ENCODE data around the gene KLHL2. TPM values are rescaled to one million over a fixed set of nuclear protein-coding genes. Genes with fewer than 3 reads are reported as not detected.
A peak's percentile ranks its signal among the peaks of the same experiment; 100 is the strongest.
"Not testable (repeated sequence)": the region's sequence is repeated elsewhere in the genome, so short reads cannot be mapped to it uniquely, and the experiment has no call there.

KLHL2 gene
- total RNA-seq, 2 experiments from 2014 or later, result 27.4 to 28.6 TPM

DNA sequence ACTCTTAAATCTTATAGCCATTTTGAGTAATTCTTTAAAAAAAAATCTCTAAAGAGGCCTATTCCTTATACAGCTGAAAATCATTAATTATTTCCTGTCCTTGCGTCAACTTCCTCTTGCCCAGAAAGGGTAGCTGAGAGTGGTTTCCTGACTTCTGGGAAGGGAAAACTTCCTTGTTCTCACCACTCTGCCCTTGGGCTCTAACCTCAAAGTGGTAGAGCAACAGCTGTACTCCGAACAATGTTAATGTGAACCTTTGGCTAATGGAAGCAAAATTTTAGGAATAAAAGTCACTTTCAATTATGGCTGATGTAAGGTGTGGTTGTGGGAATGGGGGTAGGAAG is 15.3 kb downstream of the KLHL2 start:
- CTCF ChIA-PET, result no interaction called here
- peak overlapping the region; percentile 78 for H3K27ac Mint-ChIP-seq
- H3K9me3 Mint-ChIP-seq, result no peaks in the 10 kb centered on the region
- POLR2A ChIA-PET, result no interaction called here
- peaks cover 58% of the 10 kb centered on the region for H3K36me3 Mint-ChIP-seq (ENCODE audit: low read depth)
- peak overlapping the region; percentile 51 for H3K4me3 Mint-ChIP-seq
- H3K27me3 Mint-ChIP-seq, result no peaks in the 10 kb centered on the region
- no peak for DNase-seq
- peaks cover 38% of the 10 kb centered on the region for H3K4me1 Mint-ChIP-seq

GRCh38 chr4:165227401-165227800 is 20.0 kb downstream of the KLHL2 start:
- peaks cover 65% of the 10 kb centered on the region for H3K36me3 Mint-ChIP-seq (ENCODE audit: low read depth)

DNA sequence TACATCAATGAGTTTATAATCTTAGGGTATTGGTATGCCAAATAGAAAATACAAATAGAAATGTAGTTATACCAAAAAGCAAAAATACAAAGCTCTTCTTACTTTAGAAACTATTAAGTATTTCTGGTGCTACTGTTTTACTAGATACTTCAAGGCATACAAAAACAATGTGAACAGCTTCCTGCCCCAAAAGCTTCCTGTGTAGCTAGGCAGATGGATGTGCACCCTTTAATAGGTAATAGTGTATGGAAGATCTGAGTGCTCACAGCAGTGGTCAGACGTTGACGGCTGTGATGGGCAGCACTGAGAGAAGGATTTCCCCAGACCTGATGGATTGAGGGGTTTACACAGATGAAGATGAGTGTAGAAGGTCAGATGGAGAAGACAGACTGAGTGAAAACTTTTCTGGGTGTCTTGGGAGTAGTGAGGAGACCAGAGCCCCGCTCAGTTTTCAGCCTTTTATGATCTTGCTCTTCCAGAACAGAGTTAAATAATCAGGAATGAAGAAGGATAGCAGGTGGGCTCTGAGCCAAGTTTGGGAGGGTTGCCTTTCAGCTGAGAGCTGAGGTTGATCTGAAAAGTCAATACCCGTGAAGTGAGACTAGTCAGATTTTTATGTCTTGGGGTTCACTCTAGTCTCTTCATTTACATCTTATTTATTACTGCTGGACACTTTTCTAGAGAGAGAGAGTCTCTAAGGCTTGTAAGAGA is 22.3 kb downstream of the KLHL2 start:
- DNase-seq, CTCF ChIA-PET, H3K27me3 Mint-ChIP-seq, POLR2A ChIA-PET, H3K9me3 Mint-ChIP-seq, H3K4me3 Mint-ChIP-seq: not testable (repeated sequence)
- Mint-ChIP-seq H3K4me1 (peaks cover 29% of the 10 kb centered on the region), H3K27ac (peak overlapping the region; percentile 37), H3K36me3 (ENCODE audit: low read depth) (peaks cover 56% of the 10 kb centered on the region)

More at GRCh38 chr4:165227401-165227800, 20.0 kb downstream of the KLHL2 start:
- H3K9me3 Mint-ChIP-seq, CTCF ChIA-PET, DNase-seq, H3K27ac Mint-ChIP-seq, H3K27me3 Mint-ChIP-seq, POLR2A ChIA-PET, H3K4me3 Mint-ChIP-seq: not testable (repeated sequence)
- peaks cover 31% of the 10 kb centered on the region for H3K4me1 Mint-ChIP-seq

- POLR2A ChIA-PET, DNase-seq, H3K27me3 Mint-ChIP-seq, H3K9me3 Mint-ChIP-seq, CTCF ChIA-PET: not testable (repeated sequence)
- Mint-ChIP-seq H3K27ac (peak overlapping the region; percentile 89), H3K4me1 (peaks cover 31% of the 10 kb centered on the region), H3K36me3 (ENCODE audit: low read depth) (peaks cover 46% of the 10 kb centered on the region), H3K4me3 (peak overlapping the region; percentile 24)
Measured at GRCh38 chr4:165232623-165233433, 25.5 kb downstream of the KLHL2 start.

DNA sequence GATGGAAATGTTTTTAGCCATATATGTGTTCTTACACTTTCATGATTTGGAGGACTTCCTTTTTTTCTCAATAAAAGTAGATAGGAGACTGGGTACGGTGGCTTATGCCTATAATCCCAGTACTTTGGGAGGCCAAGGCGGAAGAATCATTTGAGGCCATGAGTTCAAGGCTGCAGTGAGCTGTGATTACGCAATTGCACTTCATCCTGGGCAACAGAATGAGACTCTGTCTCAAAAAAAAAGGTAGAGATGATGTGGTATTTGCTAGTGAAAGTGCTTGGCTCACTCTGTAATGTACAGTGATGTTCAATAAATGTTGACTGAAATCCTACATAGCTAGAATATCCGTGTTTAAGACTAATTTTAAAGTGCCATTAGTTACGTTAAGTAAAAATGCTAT is 27.4 kb downstream of the KLHL2 start:
- POLR2A ChIA-PET, result no interaction called here
- Mint-ChIP-seq H3K36me3 (ENCODE audit: low read depth) (peaks cover 45% of the 10 kb centered on the region), H3K4me3 (no peak overlapping the region), H3K4me1 (peaks cover 34% of the 10 kb centered on the region), H3K27me3 (no peaks in the 10 kb centered on the region), H3K9me3 (no peaks in the 10 kb centered on the region), H3K27ac (no peak overlapping the region)
- CTCF ChIA-PET, result no interaction called here
- no peak for DNase-seq

- H3K27me3 Mint-ChIP-seq, H3K27ac Mint-ChIP-seq, H3K9me3 Mint-ChIP-seq, CTCF ChIA-PET, POLR2A ChIA-PET, DNase-seq, H3K4me3 Mint-ChIP-seq: not testable (repeated sequence)
- H3K4me1 Mint-ChIP-seq, result peaks cover 27% of the 10 kb centered on the region
- peaks cover 46% of the 10 kb centered on the region for H3K36me3 Mint-ChIP-seq (ENCODE audit: low read depth)
Measured at GRCh38 chr4:165236852-165237251, 29.5 kb downstream of the KLHL2 start.

DNA sequence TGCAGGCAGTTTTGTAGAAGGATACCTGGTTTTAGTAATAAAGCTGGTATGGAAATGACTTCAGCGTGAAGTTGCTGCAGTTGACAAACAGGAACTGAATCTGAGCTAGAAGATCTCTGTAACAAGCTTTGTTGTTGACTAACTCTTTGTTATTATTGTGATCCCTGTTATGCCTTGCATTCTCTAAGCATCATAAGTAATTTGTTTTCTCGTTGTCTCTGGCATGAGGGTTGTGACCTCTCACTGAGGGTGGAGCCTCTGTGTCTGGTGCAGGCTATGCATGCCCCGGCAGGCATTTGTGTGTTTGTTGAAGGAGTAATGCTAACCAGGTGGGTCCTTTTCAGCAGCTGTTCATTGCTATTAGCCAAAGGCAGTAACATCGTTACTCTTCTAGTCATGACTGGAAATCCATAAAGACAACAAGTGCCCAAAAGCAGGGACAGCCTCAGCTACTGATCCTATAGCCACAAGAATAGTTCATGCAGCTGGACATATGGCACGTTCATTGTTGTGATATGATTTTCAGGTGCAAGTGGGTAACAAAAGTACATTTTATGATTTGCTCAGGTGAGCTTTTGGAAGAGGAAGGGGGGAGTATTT is 30.8 kb downstream of the KLHL2 start:
- H3K4me3 Mint-ChIP-seq, DNase-seq, H3K27ac Mint-ChIP-seq, POLR2A ChIA-PET, H3K27me3 Mint-ChIP-seq, H3K9me3 Mint-ChIP-seq: not testable (repeated sequence)
- Mint-ChIP-seq H3K36me3 (ENCODE audit: low read depth) (peaks cover 46% of the 10 kb centered on the region), H3K4me1 (peaks cover 18% of the 10 kb centered on the region)
- CTCF ChIA-PET, result interaction anchor here (0.5 kb wide), 1 partner anchor 25 kb away, joined by 3 read pairs; no protein-coding TSS in a partner anchor

DNA sequence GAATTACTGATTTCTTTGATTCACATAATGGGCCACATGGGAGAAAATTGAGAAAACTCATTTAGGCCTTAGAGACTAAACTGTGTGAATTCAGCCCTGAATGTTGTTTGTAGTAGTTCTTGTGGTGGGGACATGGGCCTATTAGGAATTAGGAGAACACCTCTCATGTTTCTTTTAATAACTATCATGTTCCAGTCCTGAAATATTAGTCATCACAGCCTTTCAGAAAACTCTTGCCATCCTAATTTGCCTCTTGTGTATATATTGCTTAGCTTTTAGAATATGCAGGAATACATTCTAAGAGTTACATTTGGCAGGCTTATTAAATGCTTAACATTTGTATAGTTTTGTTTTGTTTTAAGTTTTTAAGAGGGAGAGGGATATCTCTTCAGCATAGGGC is 33.4 kb downstream of the KLHL2 start:
- H3K27me3 Mint-ChIP-seq, H3K27ac Mint-ChIP-seq, CTCF ChIA-PET, H3K4me1 Mint-ChIP-seq, POLR2A ChIA-PET, H3K9me3 Mint-ChIP-seq, DNase-seq, H3K4me3 Mint-ChIP-seq: not testable (repeated sequence)
- peaks cover 57% of the 10 kb centered on the region for H3K36me3 Mint-ChIP-seq (ENCODE audit: low read depth)

GRCh38 chr4:165244148-165244547 is 36.8 kb downstream of the KLHL2 start:
- H3K4me3 Mint-ChIP-seq, H3K4me1 Mint-ChIP-seq, DNase-seq, H3K27me3 Mint-ChIP-seq, H3K27ac Mint-ChIP-seq, CTCF ChIA-PET, POLR2A ChIA-PET, H3K9me3 Mint-ChIP-seq: not testable (repeated sequence)
- H3K36me3 Mint-ChIP-seq (ENCODE audit: low read depth), result peaks cover 47% of the 10 kb centered on the region

DNA sequence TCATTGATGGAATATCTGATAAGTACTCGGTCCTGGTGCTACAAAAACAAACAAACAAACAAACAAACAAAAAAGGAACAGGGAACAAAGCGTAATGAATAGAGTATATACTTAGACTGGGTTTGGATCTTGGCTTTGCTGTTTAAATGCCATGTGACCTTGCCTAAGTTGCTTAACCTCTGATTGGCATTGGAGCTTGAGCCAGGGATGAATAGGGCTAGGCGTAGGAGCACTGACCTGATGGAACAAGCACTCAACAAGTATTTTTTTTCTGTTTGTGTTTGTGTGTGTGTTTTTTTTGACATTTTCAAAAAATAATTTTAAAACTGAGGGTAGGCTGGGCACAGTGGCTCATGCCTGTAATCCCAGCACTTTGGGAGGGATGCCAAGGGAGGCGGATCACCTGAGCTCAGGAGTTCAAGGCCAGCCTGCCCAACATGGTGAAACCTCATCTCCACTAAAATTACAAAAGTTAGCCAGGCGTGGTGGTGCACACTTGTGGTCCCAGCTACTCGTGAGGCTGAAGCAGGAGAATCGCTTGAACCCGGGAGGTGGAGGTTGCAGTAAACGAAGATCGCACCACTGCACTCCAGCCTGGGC is 37.3 kb downstream of the KLHL2 start:
- H3K4me1 Mint-ChIP-seq, H3K27ac Mint-ChIP-seq, H3K9me3 Mint-ChIP-seq, H3K4me3 Mint-ChIP-seq, DNase-seq, CTCF ChIA-PET, H3K27me3 Mint-ChIP-seq, POLR2A ChIA-PET: not testable (repeated sequence)
- peaks cover 46% of the 10 kb centered on the region for H3K36me3 Mint-ChIP-seq (ENCODE audit: low read depth)

DNA sequence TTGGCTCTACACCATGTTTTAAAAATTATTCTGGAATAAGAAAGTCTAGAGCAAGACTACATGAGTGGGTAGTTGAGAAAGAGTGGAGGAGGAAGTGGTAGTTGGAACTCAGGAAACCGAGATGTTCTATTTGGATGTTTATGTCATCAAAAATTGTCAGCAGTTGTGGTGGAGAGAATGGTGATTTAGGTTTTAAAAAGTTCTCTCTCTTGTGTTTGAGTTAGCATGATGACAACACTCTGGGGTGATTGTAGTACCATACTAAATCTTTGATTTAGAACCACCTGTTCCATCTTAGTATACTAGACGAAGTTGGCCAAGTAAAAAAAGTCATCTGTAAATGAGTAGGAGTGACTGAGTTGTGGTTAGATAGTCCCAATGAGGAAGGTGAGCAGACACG is 40.7 kb downstream of the KLHL2 start:
- no peak for DNase-seq
- Mint-ChIP-seq H3K36me3 (ENCODE audit: low read depth) (peaks cover 30% of the 10 kb centered on the region), H3K4me3 (no peak overlapping the region), H3K27me3 (no peaks in the 10 kb centered on the region), H3K9me3 (peaks cover 2% of the 10 kb centered on the region), H3K4me1 (peaks cover 11% of the 10 kb centered on the region), H3K27ac (no peak overlapping the region)
- CTCF ChIA-PET, result no interaction called here
- POLR2A ChIA-PET, result no interaction called here

DNA sequence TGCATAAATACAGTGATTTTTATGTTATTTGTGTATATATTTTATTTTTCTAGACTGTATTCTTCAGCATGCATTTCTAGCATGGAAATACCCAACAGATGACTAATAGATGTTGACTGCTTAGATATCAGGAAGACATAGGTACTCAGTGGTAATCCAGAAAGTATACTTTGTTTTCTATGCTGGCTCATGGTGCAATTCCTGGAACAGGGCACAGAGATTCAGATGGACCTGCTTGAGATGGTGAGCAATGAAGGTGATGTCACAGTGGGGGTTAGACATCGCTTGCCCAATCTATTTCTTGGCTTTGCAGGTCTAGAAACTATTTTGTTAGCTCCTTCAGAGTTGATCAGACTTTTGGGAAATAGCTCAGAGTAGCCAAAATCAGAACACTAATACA is 41.5 kb downstream of the KLHL2 start:
- H3K4me3 Mint-ChIP-seq, H3K27me3 Mint-ChIP-seq, POLR2A ChIA-PET, H3K27ac Mint-ChIP-seq, CTCF ChIA-PET, H3K9me3 Mint-ChIP-seq, DNase-seq: not testable (repeated sequence)
- Mint-ChIP-seq H3K36me3 (ENCODE audit: low read depth) (peaks cover 27% of the 10 kb centered on the region), H3K4me1 (peaks cover 11% of the 10 kb centered on the region)

DNA sequence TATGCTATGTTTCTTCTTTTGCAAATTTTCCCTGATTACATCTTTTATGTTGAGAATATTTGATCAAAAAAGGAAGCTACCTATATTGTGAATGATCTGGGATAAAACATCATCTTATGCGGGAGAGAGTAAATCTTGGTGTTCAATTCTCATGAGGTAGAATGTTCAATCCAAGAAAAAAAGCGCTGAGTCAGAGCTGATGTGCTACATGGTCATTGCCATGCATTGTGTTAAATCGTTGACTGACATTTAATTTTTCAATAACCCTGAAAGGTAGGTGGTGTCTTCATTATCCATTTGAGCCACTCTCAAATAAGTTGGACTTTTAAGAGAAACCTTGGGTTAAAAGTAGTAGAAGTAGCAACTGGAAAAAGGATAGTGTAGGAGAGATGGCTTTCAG is 47.4 kb downstream of the KLHL2 start:
- peaks cover 12% of the 10 kb centered on the region for H3K36me3 Mint-ChIP-seq (ENCODE audit: low read depth)
- H3K27ac Mint-ChIP-seq, H3K27me3 Mint-ChIP-seq, H3K9me3 Mint-ChIP-seq, DNase-seq, CTCF ChIA-PET, H3K4me3 Mint-ChIP-seq, POLR2A ChIA-PET: not testable (repeated sequence)
- H3K4me1 Mint-ChIP-seq, result peaks cover 28% of the 10 kb centered on the region

All from activated CD4-positive, alpha-beta memory T cell treated with anti-CD3 and anti-CD28 coated beads, Interleukin-2, amount 10 ng/mL, durations not matched to agents 7 days and 5 days (primary cell).